Femur (tissue), 1 donor: ENCODE measurements around the gene DRD2.

Source experiments
- DNase-seq: peaks from one replicate; pipeline ENCODE4 v3.0.0-alpha.2; 2017

DRD2 gene

GRCh38 chr11:113440816-113441215 lies 34.4 kb downstream of the DRD2 start:
- no peak for DNase-seq

DNA sequence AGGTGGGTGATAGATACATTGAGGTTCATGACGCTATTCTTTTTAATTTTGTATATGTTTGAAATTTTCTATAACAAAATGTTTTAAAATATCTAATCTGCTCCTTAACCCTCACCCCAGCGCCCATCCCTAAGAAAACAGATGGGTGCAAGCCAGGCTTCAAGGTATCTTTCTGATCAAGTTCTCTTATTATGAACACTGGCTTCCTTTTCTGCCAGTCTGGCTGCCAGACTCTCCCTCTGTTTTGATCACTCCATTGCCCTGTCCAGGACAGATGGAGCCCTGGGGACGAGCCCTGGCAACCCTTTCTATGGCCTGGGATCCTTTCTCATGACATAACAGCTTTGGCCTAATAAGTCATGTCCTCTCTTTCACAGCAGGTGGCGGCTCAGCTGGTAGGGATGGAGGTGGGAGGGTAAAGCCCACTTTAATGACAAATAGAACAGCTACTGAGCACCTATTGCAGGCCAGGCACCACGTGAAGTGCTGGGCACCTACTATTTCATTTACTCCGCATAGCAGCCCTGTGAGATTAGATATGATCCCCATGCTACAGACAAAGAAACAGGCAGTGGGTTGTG lies 38.4 kb downstream of the DRD2 start:
- no peak for DNase-seq

GRCh38 chr11:113435190-113435968 lies 39.8 kb downstream of the DRD2 start:
- DNase-seq: no peak

GRCh38 chr11:113431746-113432145 lies 43.5 kb downstream of the DRD2 start:
- DNase-seq: no peak

DNA sequence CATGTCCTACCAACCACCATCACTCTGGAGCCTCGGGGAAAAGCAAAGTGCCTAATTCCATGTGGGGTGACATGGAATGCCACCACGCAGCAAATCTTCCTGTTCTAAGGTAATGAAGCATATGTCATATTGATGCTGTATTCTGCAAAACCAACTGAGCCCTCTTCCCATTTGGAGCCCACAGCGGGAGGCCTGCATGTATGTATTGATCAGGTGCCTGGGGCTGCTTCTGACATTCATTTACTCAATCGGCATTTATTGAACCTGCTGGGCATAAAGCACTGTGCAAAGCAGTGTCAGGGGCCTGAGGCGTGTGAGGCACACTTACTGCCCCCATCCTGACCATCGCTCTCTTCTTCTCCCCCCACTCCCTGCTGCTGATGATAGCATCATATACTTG lies 48.5 kb downstream of the DRD2 start:
- DNase-seq: no peak

- no peak for DNase-seq
Measured at GRCh38 chr11:113420808-113421207, 54.4 kb downstream of the DRD2 start.

DNA sequence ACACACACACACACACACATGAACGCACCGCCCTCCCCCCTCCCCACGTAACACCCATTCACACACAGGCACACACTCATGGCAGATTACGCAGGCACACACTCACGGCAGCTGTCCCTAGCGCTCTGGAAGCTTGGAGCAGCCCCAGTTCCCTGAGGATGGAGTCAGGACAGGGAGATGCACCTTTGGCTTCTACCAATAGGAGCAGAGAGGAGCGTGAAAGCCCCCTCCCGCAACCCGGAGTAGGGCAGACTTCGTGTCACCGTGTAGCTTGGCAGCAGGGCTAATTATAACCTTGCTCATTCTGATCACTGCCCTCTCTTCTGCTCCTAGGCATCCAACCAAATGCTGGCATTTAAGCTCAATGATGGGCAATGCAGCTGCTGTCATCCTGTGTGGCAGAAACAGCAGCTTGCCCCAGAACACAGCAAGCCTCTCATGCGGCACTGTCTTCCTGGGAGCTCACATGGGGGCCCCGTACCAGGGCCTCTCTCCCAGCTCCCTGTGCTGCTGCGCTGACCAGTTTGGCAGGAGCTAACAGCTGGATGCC lies 55.7 kb downstream of the DRD2 start:
- no peak for DNase-seq

- DNase-seq: no peak
Measured at GRCh38 chr11:113417428-113417827, 57.8 kb downstream of the DRD2 start.

DNA sequence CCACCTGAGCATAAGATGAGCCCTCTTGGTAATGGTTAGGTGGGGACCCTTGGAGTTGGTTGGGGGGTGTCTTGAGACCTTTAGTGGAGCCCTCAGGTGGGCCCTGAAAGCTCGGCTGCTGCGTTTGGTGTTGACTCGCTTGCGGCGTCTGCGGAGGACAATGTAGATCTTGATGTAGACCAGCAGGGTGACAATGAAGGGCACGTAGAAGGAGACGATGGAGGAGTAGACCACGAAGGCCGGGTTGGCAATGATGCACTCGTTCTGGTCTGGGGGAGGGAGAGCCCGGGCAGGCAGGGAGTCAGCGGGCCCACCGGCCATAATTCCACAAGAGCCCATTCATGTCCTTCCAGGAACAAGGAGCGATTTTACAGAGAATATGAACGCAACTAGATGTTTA lies 59.9 kb downstream of the DRD2 start:
- no peak for DNase-seq

DNA sequence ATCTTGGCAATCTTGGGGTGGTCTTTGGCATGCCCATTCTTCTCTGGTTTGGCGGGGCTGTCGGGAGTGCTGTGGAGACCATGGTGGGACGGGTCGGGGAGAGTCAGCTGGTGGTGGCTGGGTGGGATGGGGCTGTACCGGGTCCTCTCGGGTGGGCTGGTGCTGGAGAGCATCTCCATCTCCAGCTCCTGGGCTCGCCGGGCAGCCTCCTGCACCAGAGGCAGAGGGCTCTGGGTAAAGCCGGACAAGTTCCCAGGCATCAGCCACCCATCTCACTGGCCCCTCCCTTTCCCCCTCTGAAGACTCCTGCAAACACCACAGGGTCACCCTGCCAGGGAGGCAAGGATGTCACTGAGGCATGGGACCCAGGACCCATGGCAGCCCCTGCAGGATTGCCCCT lies 62.5 kb downstream of the DRD2 start:
- DNase-seq: no peak

GRCh38 chr11:113411536-113411935 lies 63.7 kb downstream of the DRD2 start:
- no peak for DNase-seq

GRCh38 chr11:113410414-113411135 lies 64.6 kb downstream of the DRD2 start:
- DNase-seq: no peak

DNA sequence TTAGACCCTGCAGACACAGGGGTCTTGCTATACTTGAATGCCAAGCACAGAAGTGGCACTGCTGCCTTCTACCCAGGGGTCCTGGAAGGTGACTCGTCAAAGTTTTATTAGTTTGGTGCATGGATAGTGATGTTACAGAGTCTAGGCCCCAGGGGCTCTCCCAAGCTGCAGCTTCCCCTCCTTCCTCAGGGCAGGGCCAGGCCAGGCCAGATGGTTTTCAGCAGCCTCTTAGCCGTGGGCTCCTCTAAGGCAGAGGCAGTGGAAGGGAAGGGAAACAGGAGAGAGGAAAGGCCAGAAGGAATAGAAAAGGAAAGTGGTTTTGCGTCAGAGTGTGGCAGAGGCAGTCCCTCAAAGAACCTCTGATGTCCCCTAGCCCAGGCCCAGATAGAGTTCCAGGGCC lies 65.7 kb downstream of the DRD2 start:
- no peak for DNase-seq

DNA sequence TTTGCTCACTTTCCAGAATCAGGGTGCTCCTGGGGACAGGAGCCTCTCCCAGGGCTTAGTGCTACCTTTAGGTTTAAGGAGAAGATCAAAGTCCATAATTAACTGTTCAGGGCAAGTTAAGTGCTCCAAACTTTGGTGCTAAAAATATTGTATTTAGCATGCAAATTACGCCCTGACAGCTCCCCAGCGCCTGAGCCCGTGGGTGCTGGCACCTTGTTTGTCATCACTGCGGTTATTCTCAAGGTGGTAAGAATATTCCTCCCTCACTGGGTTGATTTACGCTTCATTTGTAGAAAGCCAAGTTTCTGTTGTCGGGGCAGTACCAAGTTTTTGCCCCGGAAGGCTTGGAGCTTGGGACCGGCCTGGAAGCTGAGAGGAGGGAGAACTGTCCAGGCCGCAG lies 66.3 kb downstream of the DRD2 start:
- no peak for DNase-seq

DNA sequence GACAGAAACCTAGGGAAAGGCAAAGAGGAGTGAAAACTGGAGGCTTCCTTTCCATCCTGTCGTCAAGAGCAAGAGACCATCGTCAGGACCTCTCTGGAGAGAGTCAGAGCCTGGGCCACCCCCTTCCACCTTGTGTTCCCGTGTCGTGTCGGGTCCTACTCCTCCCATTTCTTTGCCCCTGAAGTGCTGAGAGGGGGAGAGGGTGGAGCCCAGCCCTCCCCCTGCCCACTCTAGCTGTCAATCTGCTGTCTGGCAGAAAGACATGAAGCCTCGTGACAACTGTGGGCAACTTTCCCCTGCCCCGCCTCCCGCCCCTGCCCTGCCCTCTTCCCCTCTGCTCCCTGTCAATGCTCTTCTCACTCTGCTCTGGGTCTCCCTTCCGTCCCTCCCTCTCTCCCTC lies 67.0 kb downstream of the DRD2 start:
- DNase-seq: no peak

DNA sequence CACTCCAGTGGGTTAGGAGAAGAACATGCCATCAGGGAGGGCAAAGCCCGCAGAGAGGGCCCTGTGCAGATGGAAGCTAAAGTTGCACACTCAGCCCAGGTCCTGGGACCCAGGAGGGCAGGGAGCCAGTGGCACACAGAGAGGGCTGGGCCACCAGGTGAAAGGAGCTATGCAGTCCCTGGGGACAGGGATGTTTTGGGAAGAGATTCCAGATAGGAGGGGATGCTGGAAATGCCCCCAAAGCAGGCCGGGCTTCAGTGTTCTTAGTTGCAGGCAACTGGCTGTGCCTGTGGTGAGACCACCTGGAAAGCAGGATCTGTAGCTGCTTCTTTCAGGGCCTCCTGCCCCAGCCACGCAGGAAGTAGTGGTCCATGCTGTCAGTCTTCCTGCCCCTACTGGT lies 68.0 kb downstream of the DRD2 start:
- DNase-seq: no peak

- no peak for DNase-seq
Measured at GRCh38 chr11:113405724-113406478, 69.3 kb downstream of the DRD2 start.

GRCh38 chr11:113404859-113405430 lies 70.3 kb downstream of the DRD2 start:
- no peak for DNase-seq

- DNase-seq: peak; percentile 51
Measured at GRCh38 chr11:113401718-113402117, 73.5 kb downstream of the DRD2 start.

DNA sequence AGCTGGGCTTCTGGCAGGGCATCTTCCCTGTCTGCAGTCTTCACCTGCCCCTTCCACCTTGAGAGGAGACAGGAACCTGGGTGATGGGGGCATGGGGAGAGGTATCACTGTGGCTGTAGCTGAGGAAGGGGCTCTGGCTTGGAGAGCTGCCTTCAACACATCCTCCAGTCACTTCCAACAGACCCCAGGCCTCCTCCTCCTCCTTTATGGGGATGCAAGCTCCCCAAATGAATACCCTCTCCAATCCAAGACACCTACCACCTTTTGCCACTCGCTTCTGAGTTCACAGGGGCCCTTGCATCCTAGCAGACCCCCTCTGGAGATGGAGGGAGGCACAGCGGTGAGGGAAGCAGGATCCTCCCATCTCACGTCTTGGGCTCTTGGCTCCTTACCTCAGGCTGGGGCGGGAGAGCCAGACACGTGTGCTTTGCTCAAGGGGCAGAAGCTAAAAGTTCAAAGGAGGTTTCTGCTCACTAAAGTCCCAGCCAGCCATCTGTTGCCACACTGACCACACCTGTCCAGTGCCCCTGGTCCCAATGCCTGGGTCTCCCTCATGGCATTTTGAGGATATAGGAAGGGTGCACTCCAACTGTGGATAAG lies 74.5 kb downstream of the DRD2 start:
- no peak for DNase-seq

DNA sequence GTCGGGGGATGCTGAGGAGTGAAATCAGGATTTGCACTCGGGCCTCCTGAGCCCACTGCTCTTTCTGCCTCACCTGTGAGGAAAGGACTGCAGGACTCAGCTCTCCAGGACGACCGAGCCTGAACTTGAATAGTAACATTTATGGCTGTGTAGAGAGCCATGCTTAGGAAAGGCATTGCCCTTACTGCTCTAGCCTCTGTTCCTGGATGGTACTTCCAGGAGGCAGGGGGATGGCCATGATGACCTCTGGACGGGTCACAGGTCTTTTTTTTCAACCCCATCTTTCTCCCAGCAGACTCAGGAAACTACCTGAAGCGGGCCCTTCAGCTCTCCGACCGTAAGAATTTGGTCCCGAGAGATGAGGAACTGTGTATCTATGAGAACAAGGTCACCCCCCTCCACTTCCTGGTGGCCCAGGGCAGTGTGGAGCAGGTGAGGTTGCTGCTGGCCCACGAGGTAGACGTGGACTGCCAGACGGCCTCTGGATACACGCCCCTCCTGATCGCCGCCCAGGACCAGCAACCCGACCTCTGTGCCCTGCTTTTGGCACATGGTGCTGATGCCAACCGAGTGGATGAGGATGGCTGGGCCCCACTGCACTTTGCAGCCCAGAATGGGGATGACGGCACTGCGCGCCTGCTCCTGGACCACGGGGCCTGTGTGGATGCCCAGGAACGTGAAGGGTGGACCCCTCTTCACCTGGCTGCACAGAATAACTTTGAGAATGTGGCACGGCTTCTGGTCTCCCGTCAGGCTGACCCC lies 76.3 kb downstream of the DRD2 start:
- no peak for DNase-seq

GRCh38 chr11:113397821-113398220 lies 77.4 kb downstream of the DRD2 start:
- no peak for DNase-seq
